Type B pancreatic cell (in vitro differentiated cells): Measurements from ENCODE around the gene SLC35F4. TPM values are rescaled to one million over a fixed set of nuclear protein-coding genes. Genes with fewer than 3 reads are reported as not detected.

Experiments used
- DNase-seq: peaks from one replicate; pipeline ENCODE4 v3.0.0; 2021; ENCODE audit warnings: mixed read lengths; ENCODE audit not compliant: unreplicated experiment; ENCODE audit errors: extremely low spot score
- H3K27ac Mint-ChIP-seq: 2 replicates; pipeline ENCODE4 v1.8.0; 2021; ENCODE audit warnings: mild to moderate bottlenecking, mixed read lengths
- H3K27me3 Mint-ChIP-seq: 2 replicates; pipeline ENCODE4 v1.8.0; 2021; ENCODE audit warnings: mixed read lengths
- H3K36me3 Mint-ChIP-seq: 2 replicates; pipeline ENCODE4 v1.8.0; 2021; ENCODE audit warnings: mixed read lengths
- H3K4me1 Mint-ChIP-seq: one replicate; pipeline ENCODE4 v1.8.0; 2021; ENCODE audit warnings: mixed read lengths; ENCODE audit not compliant: unreplicated experiment
- H3K4me3 Mint-ChIP-seq: 2 replicates; pipeline ENCODE4 v1.8.0; 2021; ENCODE audit warnings: mild to moderate bottlenecking, mixed read lengths
- H3K9me3 Mint-ChIP-seq: 2 replicates; pipeline ENCODE4 v1.8.0; 2021; ENCODE audit warnings: mixed read lengths
- CTCF ChIP-seq: fragments of 200-600 bp; sonication (generic); conservative IDR thresholded peaks from 2 replicates; pipeline ENCODE4 v1.5.0; 2021; ENCODE audit warnings: antibody characterized with exemption, mild to moderate bottlenecking
- total RNA-seq: library from RNA; stranded (reverse); gene quantifications from 2 replicates; pipeline ENCODE4 v1.2.1, GENCODE V29; 2021; ENCODE audit warnings: low replicate concordance

Gene SLC35F4
- total RNA-seq, 1 donor from 2014 or later = 2.1 TPM

DNA sequence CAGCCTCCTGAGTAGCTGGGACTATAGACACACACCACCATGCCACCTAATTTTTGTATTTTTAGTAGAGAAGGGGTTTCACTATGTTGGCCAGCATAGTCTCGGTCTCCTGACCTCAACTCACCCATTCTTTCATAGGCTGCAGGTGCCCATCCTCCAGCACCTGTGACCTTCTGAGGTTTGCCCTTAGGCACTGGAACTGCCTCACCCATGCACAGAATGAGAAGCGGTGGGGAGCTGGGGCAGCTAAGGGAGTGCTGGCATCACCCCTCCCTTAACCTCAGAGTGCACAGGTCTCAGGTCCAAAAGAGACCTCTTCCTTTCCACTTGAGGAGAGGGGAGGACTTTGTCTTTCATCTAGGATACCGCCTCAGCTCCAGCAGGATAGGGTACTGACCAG is 194.9 kb downstream of the SLC35F4 start:
- no peak for TF ChIP-seq CTCF
- peaks cover 6% of the 10 kb centered on the region for H3K4me1 Mint-ChIP-seq
- no peak for DNase-seq
- no peak overlapping the region for H3K27ac Mint-ChIP-seq
- no peaks in the 10 kb centered on the region for H3K9me3 Mint-ChIP-seq
- H3K36me3 Mint-ChIP-seq = no peaks in the 10 kb centered on the region
- H3K27me3 Mint-ChIP-seq = no peaks in the 10 kb centered on the region
- no peak overlapping the region for H3K4me3 Mint-ChIP-seq

DNA sequence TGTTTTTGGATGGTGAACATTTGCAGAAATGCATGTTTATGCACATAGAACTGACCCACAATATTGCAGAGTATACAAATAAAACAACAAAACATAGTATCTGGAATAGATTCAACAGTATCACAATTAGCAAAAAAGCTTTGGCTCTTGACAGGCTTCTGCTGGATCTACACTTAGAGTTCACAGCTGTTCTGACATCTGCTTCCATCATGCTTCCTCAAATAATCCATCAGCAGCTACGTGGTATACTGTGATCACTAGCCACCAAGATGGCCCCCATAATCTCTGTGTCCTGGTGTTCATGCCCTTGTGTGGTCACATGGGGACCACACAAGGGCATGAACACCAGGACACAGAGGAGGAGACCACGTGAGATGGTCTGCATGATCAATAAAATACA is 205.7 kb downstream of the SLC35F4 start:
- no peak for TF ChIP-seq CTCF
- no peaks in the 10 kb centered on the region for H3K4me1 Mint-ChIP-seq
- H3K36me3 Mint-ChIP-seq = no peaks in the 10 kb centered on the region
- no peaks in the 10 kb centered on the region for H3K9me3 Mint-ChIP-seq
- peaks cover 5% of the 10 kb centered on the region for H3K27me3 Mint-ChIP-seq
- no peak overlapping the region for H3K4me3 Mint-ChIP-seq
- DNase-seq = no peak
- no peak overlapping the region for H3K27ac Mint-ChIP-seq

DNA sequence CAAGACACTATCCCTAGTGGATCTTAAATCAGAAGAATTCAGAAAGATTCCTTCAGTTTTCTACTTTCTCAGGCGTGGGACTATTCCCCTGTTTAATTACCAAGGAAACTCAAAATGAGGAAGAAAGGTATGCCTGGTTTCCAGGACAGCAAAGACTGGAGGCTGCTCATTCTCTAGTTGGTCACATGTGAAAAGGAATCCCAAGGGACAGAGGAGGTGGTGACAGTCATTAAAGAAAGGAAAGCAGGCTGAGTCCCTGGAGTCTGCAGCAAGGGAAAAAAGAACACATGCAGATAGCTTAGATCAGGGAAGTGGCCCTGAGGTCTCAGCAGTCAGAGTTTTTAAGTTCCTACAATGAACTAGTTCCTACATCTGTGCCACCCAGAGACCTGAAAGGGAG is 206.8 kb downstream of the SLC35F4 start:
- no peak for DNase-seq
- no peak overlapping the region for H3K27ac Mint-ChIP-seq
- H3K4me3 Mint-ChIP-seq = no peak overlapping the region
- H3K36me3 Mint-ChIP-seq = no peaks in the 10 kb centered on the region
- H3K9me3 Mint-ChIP-seq = no peaks in the 10 kb centered on the region
- peaks cover 5% of the 10 kb centered on the region for H3K27me3 Mint-ChIP-seq
- no peaks in the 10 kb centered on the region for H3K4me1 Mint-ChIP-seq
- TF ChIP-seq CTCF = no peak

DNA sequence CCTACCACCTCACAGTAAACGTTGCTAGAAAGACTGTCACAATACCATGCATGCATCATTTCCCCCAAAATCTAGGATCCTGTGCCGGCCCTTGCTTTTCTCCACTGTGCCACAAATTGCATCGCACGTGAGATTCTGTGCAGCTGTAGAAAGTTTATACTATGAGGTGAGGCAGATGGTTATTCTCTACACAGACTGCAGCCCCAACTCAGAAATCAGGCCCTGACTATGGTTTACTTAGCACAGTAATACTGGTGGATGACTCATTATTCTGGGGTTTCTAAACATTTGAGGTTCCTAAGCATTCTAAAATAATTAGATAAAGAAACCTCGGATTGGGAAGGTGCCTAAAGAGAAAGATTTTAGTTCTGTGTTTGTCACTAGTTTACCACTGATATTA is 208.4 kb downstream of the SLC35F4 start:
- H3K4me3 Mint-ChIP-seq = no peak overlapping the region

GRCh38 chr14:57656853-57657252 is 209.0 kb downstream of the SLC35F4 start:
- Mint-ChIP-seq H3K4me1 (no peaks in the 10 kb centered on the region), H3K36me3 (no peaks in the 10 kb centered on the region), H3K9me3 (no peaks in the 10 kb centered on the region), H3K27ac (no peak overlapping the region), H3K27me3 (peaks cover 5% of the 10 kb centered on the region), H3K4me3 (no peak overlapping the region)
- TF ChIP-seq CTCF = no peak
- DNase-seq = no peak

More for the DNA sequence above, 208.4 kb downstream of the SLC35F4 start:
- TF ChIP-seq CTCF = no peak
- Mint-ChIP-seq H3K27ac (no peak overlapping the region), H3K36me3 (no peaks in the 10 kb centered on the region), H3K4me1 (no peaks in the 10 kb centered on the region), H3K27me3 (peaks cover 5% of the 10 kb centered on the region), H3K9me3 (no peaks in the 10 kb centered on the region)
- DNase-seq = no peak

DNA sequence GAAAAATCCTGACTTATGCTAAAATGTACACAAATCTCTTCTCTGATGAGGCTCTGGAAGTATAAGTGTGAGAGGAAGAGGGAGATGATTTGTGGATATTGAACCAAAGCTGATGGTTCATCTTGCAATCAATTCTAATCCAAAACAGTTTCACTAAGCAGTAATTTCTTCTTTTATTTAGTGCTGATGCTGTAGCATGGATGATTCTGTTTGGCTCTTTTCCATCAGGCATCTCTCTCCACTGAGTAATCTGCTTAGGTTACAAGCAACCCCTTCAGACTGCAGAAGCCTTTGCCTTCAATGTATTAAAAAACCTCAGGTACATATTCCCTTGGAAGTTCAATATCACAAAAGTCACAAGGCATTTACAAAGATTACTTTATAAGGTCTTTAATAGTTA is 213.1 kb downstream of the SLC35F4 start:
- no peaks in the 10 kb centered on the region for H3K9me3 Mint-ChIP-seq
- DNase-seq = no peak
- H3K27ac Mint-ChIP-seq = no peak overlapping the region
- TF ChIP-seq CTCF = no peak
- H3K4me3 Mint-ChIP-seq = no peak overlapping the region
- H3K36me3 Mint-ChIP-seq = no peaks in the 10 kb centered on the region
- H3K27me3 Mint-ChIP-seq = peaks cover 5% of the 10 kb centered on the region
- no peaks in the 10 kb centered on the region for H3K4me1 Mint-ChIP-seq
